Endothelial cell (in vitro differentiated cells): Measurements from ENCODE around the gene SLC1A1. TPM values are rescaled to one million over a fixed set of nuclear protein-coding genes. Genes with fewer than 3 reads are reported as not detected.

ENCODE experiments used
- DNase-seq: peaks from one replicate; pipeline ENCODE4 v3.0.0; 2021; ENCODE audit warnings: low spot score
- H3K27ac Mint-ChIP-seq: one replicate; pipeline ENCODE4 v1.8.0; 2021; ENCODE audit warnings: mixed read lengths, inconsistent platforms; ENCODE audit not compliant: unreplicated experiment
- H3K27me3 Mint-ChIP-seq: one replicate; pipeline ENCODE4 v1.8.0; 2021; ENCODE audit warnings: mild to moderate bottlenecking, moderate library complexity, mixed read lengths, inconsistent platforms; ENCODE audit not compliant: unreplicated experiment
- H3K36me3 Mint-ChIP-seq: one replicate; pipeline ENCODE4 v1.8.0; 2021; ENCODE audit warnings: mild to moderate bottlenecking, low read depth, mixed read lengths, inconsistent platforms; ENCODE audit not compliant: unreplicated experiment
- H3K4me1 Mint-ChIP-seq: one replicate; pipeline ENCODE4 v1.8.0; 2021; ENCODE audit warnings: mild to moderate bottlenecking, mixed read lengths, inconsistent platforms; ENCODE audit not compliant: unreplicated experiment
- H3K4me3 Mint-ChIP-seq: one replicate; pipeline ENCODE4 v1.8.0; 2021; ENCODE audit warnings: mild to moderate bottlenecking, mixed read lengths, inconsistent platforms; ENCODE audit not compliant: unreplicated experiment
- H3K9me3 Mint-ChIP-seq: one replicate; pipeline ENCODE4 v1.8.0; 2021; ENCODE audit warnings: mixed read lengths, inconsistent platforms; ENCODE audit not compliant: unreplicated experiment
- CTCF ChIP-seq: fragments of 200-600 bp; sonication (generic); IDR thresholded peaks from one replicate; pipeline ENCODE4 v1.5.0; 2021; ENCODE audit warnings: antibody characterized with exemption; ENCODE audit not compliant: unreplicated experiment
- total RNA-seq: library from RNA; stranded (reverse); fragmentation: NEBNext Ultra II Directional; extraction: Animal tissue kit (Norgen Biotek cat#: 25700); gene quantifications from one replicate; pipeline ENCODE4 v1.2.1, GENCODE V29; 2021; ENCODE audit not compliant: unreplicated experiment

The SLC1A1 gene
- total RNA-seq, 1 donor from 2014 or later = 2.2 TPM

GRCh38 chr9:4572184-4572826 is 82.0 kb downstream of the SLC1A1 start:
- Mint-ChIP-seq H3K36me3 (no peaks in the 10 kb centered on the region), H3K4me1 (peaks cover 22% of the 10 kb centered on the region), H3K27me3 (no peaks in the 10 kb centered on the region), H3K27ac (no peak overlapping the region), H3K9me3 (no peaks in the 10 kb centered on the region), H3K4me3 (no peak overlapping the region)
- DNase-seq = no peak
- TF ChIP-seq CTCF = no peak

- Mint-ChIP-seq H3K9me3 (no peaks in the 10 kb centered on the region), H3K4me3 (no peak overlapping the region)
These were observed 82.9 kb downstream of the SLC1A1 start for GRCh38 chr9:4573176-4573575.

GRCh38 chr9:4573634-4574389 is 83.5 kb downstream of the SLC1A1 start:
- peaks cover 14% of the 10 kb centered on the region for H3K4me1 Mint-ChIP-seq
- H3K27me3 Mint-ChIP-seq = no peaks in the 10 kb centered on the region
- no peaks in the 10 kb centered on the region for H3K9me3 Mint-ChIP-seq
- H3K27ac Mint-ChIP-seq = no peak overlapping the region
- H3K4me3 Mint-ChIP-seq = no peak overlapping the region
- no peaks in the 10 kb centered on the region for H3K36me3 Mint-ChIP-seq
- TF ChIP-seq CTCF = no peak
- no peak for DNase-seq

More at GRCh38 chr9:4573176-4573575, 82.9 kb downstream of the SLC1A1 start:
- no peak for TF ChIP-seq CTCF
- H3K36me3 Mint-ChIP-seq = no peaks in the 10 kb centered on the region
- no peak overlapping the region for H3K27ac Mint-ChIP-seq
- H3K27me3 Mint-ChIP-seq = no peaks in the 10 kb centered on the region
- H3K4me1 Mint-ChIP-seq = peaks cover 14% of the 10 kb centered on the region
- DNase-seq = no peak

- DNase-seq = no peak
- Mint-ChIP-seq H3K27me3 (no peaks in the 10 kb centered on the region), H3K4me1 (peaks cover 14% of the 10 kb centered on the region), H3K4me3 (no peak overlapping the region), H3K36me3 (no peaks in the 10 kb centered on the region), H3K9me3 (no peaks in the 10 kb centered on the region), H3K27ac (no peak overlapping the region)
- no peak for TF ChIP-seq CTCF
These were observed 84.5 kb downstream of the SLC1A1 start for GRCh38 chr9:4574657-4575243.

GRCh38 chr9:4575997-4576396 is 85.7 kb downstream of the SLC1A1 start:
- TF ChIP-seq CTCF = no peak
- H3K36me3 Mint-ChIP-seq = no peaks in the 10 kb centered on the region
- no peaks in the 10 kb centered on the region for H3K27me3 Mint-ChIP-seq
- H3K4me1 Mint-ChIP-seq = peaks cover 14% of the 10 kb centered on the region
- no peaks in the 10 kb centered on the region for H3K9me3 Mint-ChIP-seq
- DNase-seq = no peak
- no peak overlapping the region for H3K4me3 Mint-ChIP-seq
- no peak overlapping the region for H3K27ac Mint-ChIP-seq
